NCI-H2227 (cell line): Measurements from ENCODE around the gene MTMR12.
A peak's percentile ranks its signal among the peaks of the same experiment; 100 is the strongest.
"Not testable (repeated sequence)": the region's sequence is repeated elsewhere in the genome, so short reads cannot be mapped to it uniquely, and the experiment has no call there.

Source experiments
- DNase-seq: peaks from one replicate; lab custom pipeline; 2025; ENCODE audit not compliant: unreplicated experiment; lab: John Stamatoyannopoulos, UW

The MTMR12 gene

GRCh38 chr5:32325616-32326015 lies 12.9 kb upstream of the MTMR12 start:
- DNase-seq = no peak

DNA sequence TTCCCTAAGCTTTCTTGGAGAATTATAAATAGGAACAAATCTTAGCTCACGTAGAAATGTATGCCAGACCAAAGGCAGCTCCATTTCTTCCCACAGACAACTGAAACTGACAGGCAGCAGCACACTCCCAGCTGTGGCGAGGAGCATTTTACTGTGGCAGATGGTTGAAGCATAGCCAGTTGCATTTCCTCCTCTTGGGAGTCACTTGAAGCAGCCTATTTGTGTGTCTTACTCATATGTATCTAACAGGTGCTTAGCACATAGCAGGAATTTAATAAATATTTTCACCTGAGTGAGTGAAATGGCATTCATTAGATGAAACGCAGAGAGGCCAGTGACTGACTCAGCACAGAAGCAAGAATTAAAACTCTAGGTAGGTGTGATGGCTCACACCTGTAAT lies 12.3 kb upstream of the MTMR12 start:
- DNase-seq = no peak

DNA sequence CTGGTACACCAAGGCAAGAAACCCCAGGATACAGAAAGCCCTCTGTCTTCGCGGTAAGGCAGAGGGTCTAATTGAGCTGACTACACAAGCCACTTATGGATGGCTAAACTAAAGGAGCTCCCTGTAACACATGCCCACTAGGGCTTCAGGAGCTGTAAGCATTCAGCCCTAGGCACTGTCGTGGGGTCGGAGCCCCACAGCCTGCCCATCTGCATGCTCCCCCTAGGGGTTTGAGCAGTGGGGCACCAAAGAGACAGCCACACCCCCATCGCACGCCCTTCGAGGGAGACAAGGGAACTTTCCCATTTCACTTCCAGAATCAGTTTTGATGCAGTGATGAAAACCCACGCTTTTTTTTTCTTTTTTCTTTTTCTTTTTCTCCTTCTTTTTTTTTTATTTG lies 11.0 kb upstream of the MTMR12 start:
- DNase-seq = no peak

- DNase-seq = no peak
These were observed 10.1 kb upstream of the MTMR12 start for GRCh38 chr5:32322882-32323281.

DNA sequence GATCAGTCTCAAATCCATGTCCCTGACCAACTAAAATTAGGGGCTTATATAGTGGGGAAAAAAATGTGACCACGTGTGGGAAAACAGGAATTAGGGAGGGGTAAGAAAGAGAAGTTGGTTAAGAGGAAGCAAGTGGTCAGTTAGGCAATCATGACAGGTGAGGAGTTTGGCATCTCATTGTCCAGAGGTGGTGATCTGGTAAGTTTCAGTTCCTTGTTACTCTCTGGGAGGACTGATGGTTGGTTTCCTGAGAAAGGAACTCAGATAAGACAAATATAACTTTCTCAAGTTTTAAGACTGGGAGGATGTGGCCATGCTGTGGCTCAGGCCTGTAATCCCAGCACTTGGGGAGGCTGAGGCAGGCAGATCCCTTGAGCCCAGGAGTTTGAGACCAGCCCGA lies 9.0 kb upstream of the MTMR12 start:
- not testable (repeated sequence) for DNase-seq

- no peak for DNase-seq
These were observed 7.8 kb upstream of the MTMR12 start for GRCh38 chr5:32320576-32320975.

- DNase-seq = no peak
These were observed 7.3 kb upstream of the MTMR12 start for GRCh38 chr5:32319926-32320543.

DNA sequence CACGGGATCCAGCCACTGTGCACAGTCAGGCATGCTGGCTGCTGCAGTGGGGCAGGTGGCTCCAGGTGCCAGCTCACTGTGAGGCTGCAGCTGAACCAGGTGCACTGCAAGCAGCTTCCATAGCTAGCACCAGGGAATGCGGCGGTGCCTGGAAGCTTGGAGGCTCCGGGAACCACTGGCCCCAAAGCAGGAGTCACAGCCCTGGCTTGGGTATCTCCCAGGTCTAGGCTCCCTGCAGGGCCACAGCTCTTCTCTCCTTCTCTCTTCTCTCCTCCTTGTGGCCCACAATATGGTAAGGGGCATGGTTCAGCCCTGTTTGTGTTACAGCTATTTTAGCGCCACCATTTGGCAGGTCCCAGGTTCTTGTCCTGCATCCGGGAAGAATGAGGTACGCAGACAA lies 6.7 kb upstream of the MTMR12 start:
- no peak for DNase-seq

GRCh38 chr5:32317041-32317440 lies 4.3 kb upstream of the MTMR12 start:
- no peak for DNase-seq

DNA sequence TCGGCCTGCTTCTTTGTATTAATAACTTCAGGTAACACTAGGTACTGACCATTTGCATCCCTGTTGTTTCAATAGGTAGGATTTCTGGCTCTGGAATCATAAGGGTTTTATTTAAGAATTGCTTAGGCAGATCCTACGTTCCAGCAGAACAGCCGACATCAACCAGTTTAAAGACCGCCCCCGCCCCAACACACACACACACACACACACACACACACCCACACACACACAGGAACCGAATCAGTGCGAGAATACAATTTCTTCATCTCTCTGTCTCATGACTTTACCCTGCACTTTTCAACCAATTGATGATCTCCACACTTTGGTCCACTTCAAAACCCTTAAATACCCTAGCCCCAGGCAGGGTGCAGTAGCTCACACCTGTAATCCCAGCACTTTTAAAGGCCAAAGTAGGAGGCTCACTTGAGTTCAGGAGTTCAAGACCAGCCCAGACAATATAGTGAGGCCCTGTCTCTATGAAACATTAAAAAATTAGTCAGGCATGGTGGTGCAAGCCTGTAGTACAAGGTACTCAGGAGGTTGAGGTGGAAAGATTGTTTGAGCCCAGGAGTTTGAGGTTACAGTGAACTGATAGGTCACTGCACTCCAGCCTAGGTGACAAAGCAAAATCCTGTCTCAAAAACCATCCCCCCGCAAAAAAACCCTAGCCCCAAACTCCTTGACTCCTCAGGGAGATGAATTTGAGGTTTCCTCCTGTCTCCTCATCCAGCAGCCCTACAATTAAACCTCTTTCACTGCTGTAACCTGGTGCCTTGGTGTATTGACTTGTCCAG lies 2.7 kb upstream of the MTMR12 start:
- DNase-seq = no peak

- no peak for DNase-seq
These were observed 1.9 kb upstream of the MTMR12 start for GRCh38 chr5:32314658-32315057.

GRCh38 chr5:32314152-32314488 lies 1.4 kb upstream of the MTMR12 start:
- not testable (repeated sequence) for DNase-seq

- DNase-seq = peak; percentile 78
These were observed 543 bp downstream of the MTMR12 start for GRCh38 chr5:32312197-32312594.

GRCh38 chr5:32311404-32312196 lies 1.1 kb downstream of the MTMR12 start:
- DNase-seq = no peak

- DNase-seq = no peak
These were observed 3.0 kb downstream of the MTMR12 start for GRCh38 chr5:32309761-32310160.

DNA sequence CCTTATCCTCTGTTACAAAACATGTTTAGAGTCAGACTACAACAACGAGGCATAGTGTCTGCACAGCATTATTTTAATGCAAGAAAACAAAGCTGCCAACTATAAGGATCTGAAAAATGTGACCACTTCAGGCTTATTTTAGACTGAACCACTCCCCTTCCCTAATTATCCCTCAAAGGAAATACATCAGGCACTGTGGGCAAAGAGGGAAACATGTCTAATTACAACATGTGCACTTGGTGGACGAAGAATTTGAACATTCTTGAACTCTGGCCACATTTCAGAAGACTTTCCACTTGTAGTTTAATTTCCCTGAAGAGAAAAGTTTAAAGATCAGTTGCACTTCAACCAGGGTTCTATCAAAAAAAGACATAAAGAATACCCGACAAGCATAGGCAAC lies 3.8 kb downstream of the MTMR12 start:
- no peak for DNase-seq

DNA sequence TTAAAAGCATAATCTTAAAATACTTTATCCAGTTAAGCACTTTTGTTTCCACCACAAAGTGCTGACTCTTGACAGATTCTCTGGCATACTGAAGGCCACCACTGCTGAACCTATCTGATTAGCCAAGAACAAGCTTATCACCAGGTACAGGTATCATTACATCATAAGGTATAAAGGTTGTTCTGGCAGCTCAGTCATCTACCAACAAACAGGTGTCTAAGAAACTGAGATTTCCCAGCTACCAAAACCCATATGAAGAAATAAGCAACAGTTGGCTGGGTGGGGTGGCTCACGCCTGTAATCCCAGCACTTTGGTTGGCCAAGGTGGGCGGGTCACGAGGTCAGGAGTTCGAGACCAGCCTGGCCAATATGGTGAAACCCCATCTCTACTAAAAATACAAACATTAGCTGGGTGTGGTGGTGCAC lies 5.0 kb downstream of the MTMR12 start:
- no peak for DNase-seq

GRCh38 chr5:32304622-32305021 lies 8.1 kb downstream of the MTMR12 start:
- no peak for DNase-seq

GRCh38 chr5:32303755-32304120 lies 9.0 kb downstream of the MTMR12 start:
- no peak for DNase-seq

GRCh38 chr5:32302835-32303754 lies 9.6 kb downstream of the MTMR12 start:
- no peak for DNase-seq

GRCh38 chr5:32301891-32302290 lies 10.8 kb downstream of the MTMR12 start:
- DNase-seq = no peak
